Left renal cortex interstitium (tissue), 4 donors: Measurements from ENCODE around the gene STARD8. TPM values are rescaled to one million over a fixed set of nuclear protein-coding genes. Genes with fewer than 3 reads are reported as not detected.
"Not testable (repeated sequence)": the region's sequence is repeated elsewhere in the genome, so short reads cannot be mapped to it uniquely, and the experiment has no call there.

ENCODE experiments used
- DNase-seq, 4 donors: peaks; one replicate each; pipeline ENCODE4 v3.0.0-alpha.2; 2013; ENCODE audit warnings: low read depth in 4 of 4, low spot score in 2 of 4, missing footprints in 1 of 4
- polyA plus RNA-seq, 4 donors: library from polyadenylated mRNA; unstranded; fragments of 120-200 nt; gene quantifications; one replicate each; pipeline ENCODE4 v1.2.1, GENCODE V29; 2013; ENCODE audit not compliant: insufficient read length in 4 of 4

The STARD8 gene
- polyA plus RNA-seq, 4 donors = 18.5 to 22.2 (median 20.6) TPM

DNA sequence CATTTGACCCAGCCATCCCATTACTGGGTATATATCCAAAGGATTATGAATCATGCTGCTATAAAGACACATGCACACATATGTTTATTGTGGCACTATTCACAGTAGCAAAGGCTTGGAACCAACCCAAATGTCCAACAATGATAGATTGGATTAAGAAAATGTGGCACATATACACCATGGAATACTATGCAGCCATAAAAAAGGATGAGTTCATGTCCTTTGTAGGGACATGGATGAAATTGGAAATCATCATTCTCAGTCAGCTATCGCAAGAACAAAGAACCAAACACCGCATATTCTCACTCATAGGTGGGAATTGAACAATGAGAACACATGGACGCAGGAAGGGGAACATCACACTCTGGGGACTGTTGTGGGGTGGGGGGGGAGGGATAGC lies 94.4 kb downstream of the STARD8 start:
- not testable (repeated sequence) for DNase-seq

DNA sequence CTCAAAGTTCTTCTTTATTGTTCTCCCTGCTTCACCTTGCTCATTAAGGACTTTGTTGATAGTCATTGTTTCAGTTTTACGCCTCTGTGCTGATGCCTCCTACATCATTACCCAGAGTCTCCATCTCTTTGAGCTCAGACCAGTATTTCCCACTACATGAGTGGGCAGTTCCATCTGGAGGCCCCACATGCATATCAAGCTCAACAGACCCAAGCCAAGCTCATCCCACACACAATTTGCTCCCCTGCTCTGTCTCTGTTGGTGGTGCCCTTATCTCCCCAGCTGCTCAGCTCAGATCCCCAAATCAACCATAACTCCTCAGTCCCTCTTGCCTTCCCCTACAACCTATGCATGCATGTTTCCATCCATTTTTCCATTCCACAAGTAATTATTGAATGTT lies 96.3 kb downstream of the STARD8 start:
- DNase-seq = no peak

DNA sequence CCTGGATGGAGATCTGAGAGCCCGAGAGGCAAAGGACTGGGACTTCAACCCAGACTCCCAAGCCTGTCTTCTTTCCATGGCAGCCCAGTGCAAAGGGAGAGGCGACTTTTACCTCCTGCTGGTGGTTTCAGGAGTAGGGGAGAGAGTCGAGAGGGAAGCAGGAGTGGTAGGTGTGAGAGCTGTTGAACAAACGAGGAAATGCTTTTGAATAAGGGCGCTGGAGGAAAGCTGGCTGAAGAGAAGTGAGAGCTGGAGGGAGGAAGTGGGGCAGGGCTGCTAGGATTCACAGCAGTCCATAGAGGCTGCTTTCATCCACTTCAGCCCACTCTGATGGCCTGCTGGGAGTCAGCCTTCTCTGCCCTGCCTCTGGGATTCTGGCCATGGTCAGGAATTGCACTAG lies 99.5 kb downstream of the STARD8 start:
- no peak for DNase-seq

DNA sequence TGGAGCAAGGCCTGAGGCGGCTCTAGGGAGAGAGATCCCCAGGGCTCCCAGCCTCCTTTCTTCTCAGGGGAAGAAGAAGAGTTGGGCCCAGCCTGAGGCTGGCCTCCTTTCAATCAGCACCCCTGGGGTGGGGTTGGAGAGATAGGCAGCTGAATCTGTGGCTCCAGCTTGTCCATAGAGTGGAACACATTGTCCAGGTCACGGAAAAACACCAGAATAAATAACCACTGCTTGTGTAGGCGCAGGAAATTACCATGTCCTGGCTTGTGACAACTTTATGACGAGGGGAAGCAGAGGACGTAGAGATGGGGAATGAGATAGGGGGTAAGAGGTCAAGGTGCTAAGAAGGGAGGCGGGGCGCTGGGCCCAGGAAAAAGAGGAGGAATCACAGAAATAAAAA lies 100.6 kb downstream of the STARD8 start:
- DNase-seq = no peak

DNA sequence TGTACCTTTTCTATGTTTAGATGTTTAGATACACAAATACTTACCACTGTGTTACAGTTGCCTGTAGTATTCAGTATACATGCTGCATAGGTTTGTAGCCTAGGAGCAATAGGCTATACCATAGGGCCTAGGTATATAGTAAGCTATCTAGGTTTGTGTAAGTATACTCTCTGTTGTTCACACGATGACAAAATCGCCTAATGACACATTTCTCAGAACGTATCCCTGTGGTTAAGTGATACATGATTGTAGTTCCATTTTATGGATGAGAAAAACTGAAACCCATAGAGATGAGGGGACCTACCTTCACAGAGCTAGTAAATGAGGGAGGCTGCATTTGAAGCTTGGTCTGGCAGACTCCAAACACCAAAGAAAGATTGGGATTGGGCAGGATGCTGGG lies 102.0 kb downstream of the STARD8 start:
- DNase-seq = no peak

DNA sequence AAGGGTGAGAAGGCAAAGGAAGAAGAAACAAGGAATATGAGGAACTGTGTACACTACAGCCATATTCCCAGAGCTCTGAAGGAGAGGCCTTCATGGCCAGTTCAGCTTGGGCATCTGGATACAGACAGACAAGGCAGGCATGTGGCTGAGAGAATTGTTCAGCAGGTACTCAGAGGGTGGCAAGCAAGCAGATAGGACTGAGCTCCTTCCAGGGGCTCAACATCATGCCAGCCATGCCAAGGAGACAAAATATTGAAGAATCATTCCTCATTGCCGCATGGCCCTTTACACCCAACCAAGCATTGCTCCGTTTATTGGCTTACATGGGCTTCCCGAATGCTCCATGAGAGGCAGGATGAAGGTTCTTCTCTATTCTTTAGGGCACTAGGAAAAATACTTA lies 102.8 kb downstream of the STARD8 start:
- DNase-seq = no peak

DNA sequence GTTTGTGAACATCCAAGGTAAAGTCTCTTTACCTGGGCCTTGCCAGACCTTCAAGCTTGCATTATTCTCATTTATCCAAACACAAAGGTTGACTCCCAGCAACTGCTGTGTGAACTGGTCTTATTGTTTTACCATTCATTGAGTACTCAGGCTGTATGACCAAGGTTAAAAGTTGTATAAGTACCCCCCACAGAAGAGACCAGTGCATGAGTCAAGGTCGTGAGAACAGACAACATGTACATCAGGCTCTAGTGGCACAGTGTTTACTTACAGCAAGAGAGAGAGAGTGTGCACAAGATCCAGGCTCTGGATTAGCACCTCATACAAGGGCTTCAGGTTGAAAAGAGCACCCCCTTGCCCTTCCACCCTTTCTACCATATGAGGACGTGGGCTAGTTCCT lies 103.9 kb downstream of the STARD8 start:
- DNase-seq = no peak

DNA sequence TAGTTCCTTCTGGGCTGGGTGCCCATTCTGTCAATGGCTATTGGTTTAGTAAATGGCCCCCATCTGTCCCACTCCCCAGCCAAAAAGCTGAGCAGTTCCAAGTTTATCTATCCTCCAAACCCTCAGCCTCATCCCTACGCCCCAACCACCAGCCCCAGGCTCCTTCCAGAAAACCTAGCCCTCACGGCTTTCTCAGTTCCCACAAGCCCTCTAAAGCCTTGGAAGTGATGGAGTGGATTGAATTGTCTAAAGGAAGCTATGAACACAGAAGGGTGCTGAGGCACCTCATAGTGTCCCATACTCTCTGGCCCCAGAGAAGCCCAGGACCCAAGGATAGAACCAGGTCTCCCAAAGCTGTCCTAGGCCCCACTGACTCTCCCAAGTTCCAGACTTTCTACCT lies 105.8 kb downstream of the STARD8 start:
- DNase-seq = no peak

DNA sequence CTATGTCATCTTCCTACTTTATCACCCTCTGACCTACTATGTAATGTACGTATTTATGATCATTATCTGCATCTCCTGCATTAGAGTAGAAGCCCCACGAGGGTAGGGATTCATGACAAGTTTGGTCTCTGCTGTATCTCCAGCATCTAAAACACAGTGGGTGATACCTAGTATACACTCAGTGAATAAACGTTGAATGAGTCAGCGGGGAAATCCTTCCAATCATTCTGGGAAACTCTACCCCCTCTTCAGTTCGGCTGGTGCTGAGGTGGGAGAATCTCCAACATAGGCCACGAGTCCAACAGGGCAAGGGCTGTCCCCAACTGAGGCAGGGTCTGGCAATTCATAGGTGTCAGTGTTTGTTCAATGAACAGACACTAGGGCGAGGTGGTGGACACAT lies 106.9 kb downstream of the STARD8 start:
- DNase-seq = no peak

DNA sequence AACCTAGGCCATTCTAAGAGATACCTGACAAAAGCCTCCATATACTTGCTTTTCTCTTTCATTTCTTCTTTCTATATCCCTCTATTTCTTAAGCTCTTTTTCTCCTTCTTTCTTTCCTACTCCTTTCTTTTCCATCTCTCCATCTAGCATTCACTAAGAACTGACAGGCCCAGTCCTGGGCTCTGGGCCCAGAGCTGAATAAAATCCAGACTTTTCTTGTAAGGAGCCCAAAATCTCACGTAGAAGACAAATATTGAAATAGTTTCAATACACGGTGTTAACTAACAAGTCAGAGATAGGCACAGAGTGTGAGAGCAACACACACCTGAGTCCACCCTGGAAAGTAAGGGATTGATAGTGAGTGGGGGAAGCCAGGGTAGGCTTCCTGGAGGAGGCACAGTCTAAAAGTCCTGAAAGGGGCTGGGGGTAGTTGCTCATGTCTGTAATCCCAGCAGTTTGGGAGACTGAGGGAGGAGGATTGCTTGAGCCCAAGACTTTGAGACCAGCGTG lies 108.2 kb downstream of the STARD8 start:
- DNase-seq = no peak

DNA sequence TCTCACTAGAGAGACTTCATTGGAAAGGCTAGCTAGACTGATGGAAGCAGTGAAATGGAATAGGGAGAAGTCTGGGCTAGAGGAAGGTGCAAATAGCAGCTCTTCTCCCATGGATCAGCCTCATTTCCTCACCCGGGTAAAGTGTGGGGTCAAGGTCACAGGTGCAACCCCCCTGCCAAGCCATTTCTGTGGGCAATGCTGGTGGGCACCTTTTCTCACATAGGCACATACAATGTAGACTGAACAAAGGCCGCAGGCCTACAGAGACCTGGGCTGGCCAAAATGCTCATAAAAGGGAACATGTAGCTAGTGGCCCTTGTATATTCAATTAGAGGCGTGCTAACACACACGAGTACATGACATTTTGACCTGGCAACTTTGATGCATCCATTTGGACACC lies 109.9 kb downstream of the STARD8 start:
- DNase-seq = no peak

DNA sequence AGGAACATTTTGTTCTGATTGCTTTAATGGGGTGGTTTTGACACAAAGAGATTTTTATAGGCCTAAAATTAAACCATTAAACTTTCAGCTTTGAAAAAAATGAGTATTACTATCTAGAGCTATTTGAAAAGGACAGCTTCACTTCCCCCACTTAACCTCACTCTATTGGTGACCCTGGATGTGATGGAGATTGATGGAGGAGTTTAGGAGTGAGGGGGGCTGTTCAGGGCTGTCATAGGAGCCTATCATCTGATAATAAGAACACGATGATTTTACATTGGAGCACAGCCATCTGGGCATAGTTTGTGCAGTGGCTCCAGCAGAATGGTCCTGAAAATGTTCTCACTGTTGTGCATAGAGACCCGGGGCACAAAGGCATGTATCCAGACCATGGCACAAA lies 110.3 kb downstream of the STARD8 start:
- DNase-seq = no peak

DNA sequence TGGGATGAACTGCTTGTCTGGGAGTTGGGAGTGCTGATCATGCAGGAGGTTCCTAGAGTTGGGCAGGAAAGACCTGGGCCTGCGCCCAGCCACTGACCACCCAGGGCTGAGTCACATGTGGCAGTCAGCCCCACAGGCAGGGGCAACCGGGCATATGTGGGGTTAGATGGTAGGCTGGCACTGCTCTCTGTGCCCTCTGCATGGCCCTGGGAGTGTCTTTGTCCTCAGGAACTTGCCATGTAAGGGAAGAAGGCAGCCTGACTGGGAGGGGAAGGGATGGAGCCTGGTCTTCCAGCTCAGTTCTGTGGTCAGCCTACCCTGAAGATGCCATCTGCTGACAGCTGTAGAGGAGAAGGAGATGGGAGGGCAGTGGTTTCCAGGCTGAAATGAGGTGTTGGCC lies 111.2 kb downstream of the STARD8 start:
- DNase-seq = no peak

DNA sequence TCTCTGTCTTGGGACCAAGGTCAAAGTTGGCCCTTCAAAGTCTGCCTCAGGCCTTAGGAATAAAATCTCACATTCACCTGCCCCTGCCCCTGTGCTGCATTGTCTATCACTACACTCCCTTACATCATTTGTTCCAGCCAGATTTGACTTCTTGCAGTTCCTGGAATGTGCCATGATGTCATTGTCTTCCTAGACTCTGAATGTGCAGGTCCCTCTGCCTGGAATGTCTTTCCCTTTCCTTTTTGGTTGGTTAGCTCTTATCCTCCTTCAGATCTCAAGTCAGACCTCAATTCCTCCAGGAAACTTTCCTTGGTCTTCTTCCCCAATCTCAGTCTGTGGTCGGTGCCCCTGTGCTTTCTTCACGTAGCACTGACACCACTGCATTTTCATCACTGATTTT lies 113.6 kb downstream of the STARD8 start:
- no peak for DNase-seq

DNA sequence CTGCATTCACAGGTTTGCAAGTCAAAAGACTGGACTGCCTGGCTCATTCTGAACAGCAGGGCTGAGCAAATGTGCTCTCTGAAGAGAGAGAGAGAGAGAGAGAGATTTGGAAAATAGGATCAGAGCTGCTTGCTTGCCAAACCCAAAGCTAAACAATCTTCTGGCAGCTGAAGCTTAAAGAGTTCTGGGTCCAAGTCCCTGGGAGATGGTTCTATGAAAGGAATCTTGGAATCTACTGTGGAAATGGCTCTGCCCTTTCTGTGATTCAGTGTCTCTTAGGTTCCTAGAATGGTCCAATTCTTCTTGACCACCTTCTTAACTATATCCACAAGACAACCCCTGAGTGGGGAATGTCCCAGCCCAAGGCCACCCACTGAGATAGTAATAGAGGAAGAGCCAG lies 115.3 kb downstream of the STARD8 start:
- no peak for DNase-seq

DNA sequence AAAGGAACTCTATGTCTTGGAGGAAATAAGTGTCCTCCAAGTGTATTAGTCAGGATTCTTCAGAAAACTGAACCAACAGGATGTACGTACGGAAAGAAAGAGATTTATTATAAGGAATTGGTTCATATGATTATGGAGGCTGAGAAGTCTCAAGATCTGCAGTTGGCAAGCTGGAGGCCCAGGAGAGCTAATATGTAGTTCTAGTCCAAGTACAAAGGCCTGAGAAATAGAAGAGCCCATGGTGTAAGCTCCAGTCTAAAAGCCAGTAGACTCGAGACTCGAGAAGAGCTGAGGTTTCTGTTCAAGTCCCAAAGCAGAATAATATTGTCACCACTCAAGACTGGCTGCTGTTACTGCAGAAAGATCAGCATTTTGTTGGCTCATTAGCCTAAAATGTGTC lies 116.0 kb downstream of the STARD8 start:
- no peak for DNase-seq

Other genes starting within 250 kb of the STARD8 start
- gene OPHN1, start 214.2 kb upstream of the STARD8 start, polyA plus RNA-seq = 1 to 10 TPM; 8.1 to 9.7 (median 8.7) TPM
- 10 to 100 TPM; 41.6 to 47.3 (median 44.7) TPM for gene YIPF6, start 148.6 kb upstream of the STARD8 start, polyA plus RNA-seq
- gene EFNB1, start 181.4 kb downstream of the STARD8 start, polyA plus RNA-seq = 100 to 1,000 TPM; 101 to 167 (median 126) TPM